ENCODE results near the gene KRT84.

Gene KRT84

DNA sequence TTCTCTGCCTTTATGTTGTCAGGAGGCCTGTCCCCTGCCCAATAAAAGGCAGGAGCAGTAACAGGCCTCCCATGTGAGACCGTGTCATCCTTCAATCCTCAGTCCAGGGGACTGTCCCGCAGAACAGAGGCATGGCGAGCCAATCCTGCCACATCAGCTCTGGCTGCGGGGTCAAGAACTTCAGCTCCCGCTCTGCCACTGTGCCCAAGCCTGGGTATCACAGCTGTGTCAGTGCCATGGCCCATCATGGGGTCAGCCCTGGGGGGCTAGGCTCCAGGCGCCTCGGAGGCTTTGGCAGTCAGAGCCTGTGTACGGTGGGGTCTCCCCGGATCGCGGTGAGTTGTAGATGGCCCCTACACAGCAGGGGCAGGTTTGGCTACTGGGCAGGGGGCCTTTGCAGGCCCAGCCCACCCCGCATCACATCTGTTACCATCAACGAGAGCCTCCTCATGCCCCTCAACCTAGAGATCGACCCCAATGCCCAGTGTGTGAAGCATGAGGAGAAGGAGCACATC lies 44.3 kb downstream of the KRT84 start:
- DNase-seq (ENCODE audit: low read depth) = no peak

DNA sequence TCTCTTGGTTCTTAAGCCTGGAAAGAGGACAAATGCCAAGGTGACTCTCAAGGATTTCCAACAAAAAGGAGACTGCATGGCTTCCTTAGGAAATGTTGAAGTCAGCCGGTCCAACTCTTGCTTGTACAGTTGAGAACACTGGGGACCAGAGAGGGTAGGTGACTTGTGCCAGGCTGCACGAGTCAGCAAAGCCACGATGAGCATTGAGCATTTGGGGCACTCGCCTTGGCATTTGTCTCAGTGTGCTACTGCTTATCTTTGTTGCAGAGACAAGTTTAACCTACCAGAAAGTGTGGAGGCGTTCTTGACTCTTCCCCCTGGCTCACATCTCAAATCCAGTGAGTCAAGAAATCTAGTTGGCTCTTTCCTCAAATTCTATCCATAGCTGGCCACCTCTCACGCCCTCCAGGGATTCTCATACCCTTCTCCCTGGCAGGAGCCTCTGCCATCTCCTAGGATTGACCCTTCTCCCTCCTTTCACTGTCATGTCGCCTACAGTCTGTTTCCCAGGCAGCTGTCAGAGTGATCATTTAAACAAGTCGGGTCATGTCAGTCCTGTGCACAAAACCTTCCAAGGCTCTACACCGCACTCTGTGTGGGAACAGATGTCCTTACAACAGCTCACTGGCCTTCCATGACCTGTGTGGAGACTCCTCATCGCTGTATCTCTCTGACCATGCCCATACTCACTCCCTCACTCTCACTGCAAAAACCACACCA lies 47.1 kb downstream of the KRT84 start:
- DNase-seq (ENCODE audit: low read depth) = no peak

DNA sequence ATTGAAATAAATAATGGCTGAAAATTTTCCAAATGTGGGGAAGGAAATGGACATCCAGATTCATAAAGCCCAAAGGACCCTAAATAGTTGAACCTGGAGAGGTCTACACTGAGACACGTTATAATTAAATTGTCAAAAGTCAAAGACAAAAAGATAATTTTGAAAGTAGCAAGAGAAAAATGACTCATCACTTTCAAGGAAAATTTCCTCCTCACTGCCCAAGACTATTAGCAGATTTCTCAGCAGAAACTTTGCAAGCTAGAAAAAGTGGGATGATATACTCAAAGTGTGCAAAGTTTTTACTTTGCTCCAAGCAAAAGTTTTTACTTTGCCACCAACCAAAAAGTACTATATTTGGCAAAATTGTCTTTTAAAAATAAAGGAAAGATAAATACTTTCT lies 48.4 kb downstream of the KRT84 start:
- no peak for DNase-seq (ENCODE audit: low read depth)

DNA sequence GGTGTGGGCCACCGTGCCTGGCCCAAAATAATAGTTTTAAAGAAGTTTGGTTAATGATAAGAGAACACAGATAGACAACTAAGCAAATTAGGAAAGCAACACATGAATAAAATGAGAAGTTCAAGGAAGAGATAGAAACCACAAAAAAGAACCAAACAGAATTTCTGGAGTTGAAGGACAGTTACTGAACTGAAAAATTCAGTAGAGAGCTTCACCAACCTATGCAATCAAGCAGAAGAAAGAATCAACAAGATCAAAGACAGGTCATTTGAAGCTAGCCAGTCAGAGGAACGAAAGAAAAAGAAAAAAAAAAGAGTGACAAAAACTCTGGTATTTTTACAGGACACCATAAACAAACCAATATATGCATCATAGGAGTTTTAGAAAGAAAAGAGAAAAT lies 48.8 kb downstream of the KRT84 start:
- no peak for DNase-seq (ENCODE audit: low read depth)

DNA sequence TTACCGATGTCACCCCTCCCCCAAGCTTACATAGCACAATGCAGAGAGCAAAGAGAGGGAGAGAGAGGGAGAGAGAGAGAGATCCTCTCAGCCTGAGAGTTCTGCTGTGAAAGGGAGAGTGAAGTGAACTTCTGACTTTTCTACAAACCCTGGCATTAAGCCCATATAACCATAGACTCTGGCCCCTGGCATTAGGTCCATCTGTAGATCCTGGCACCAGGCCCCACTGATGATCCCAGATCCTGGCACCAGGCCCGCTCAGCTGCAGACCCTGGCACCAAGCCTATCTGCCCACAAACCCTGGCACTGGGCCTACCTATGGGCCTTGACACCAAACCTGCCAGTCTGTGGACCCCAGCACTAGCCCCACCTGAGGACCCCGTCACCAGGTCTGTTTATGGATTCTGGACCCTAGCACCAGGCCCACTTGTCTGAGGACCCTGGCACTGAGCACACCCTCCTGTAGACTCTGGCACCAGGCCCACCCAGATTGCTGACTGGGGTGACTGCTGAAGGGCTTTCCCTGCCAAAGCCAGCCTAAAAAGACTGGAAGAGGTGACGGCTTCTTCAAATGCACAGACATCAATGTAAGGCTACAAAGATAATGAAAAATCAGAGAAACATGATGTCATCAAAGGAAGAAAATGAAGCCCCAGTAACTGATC lies 49.7 kb downstream of the KRT84 start:
- DNase-seq (ENCODE audit: low read depth) = no peak

DNA sequence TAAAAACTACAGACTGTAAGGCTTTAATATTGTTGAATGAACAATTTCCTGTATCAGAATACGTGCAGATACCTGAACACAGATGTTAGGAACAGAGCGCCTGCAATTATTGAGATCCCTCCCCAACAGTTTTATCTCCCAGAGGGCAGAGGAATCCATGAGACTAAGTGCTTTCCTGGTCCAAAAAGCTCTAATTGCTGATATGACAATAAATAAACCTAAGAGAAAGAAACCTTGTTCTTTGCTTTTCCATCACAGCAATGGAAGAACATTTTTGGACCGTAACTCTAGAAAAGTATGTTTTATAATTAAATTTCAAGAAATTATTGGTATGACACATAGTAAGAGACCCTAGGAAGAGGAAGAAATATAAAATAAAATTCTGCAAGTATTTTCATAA lies 51.3 kb downstream of the KRT84 start:
- DNase-seq (ENCODE audit: low read depth) = no peak

DNA sequence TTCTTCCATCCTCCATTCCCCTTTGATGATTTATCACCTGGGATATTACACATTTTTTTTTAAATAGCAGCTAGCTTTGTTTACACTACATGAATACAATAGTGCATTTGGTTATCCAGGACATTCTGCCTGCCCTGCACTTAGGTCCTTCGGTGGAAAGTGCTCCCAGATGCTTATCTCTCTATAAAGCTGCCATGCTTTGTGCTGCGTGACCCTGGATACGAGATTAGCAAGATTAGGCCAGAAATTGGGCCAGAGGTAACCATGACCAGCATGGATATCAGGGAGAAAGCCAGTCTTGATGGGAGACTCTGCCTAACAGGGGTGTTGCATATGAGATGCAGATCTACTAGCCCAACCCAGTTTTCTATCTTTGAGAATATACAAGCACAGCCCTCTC lies 52.1 kb downstream of the KRT84 start:
- DNase-seq (ENCODE audit: low read depth) = no peak

DNA sequence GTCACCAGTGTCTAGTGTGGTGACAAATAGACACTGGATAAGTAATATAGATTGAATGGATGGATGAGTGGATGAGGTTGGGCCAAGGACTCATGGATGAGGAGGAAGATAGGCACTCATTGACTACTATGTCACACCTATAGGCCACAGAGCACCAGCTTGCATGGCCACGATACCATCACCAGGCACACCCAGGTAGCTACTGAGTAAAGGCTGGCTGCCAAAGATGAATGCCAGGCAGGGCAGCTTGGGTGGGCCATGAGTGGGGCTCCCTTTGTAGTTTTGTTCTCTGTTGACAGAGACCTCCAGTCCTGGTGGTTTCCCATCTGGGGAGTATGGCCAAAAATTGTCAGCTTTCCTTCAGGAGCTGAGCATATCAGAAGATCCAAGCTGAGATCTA lies 53.1 kb downstream of the KRT84 start:
- no peak for DNase-seq (ENCODE audit: low read depth)

DNA sequence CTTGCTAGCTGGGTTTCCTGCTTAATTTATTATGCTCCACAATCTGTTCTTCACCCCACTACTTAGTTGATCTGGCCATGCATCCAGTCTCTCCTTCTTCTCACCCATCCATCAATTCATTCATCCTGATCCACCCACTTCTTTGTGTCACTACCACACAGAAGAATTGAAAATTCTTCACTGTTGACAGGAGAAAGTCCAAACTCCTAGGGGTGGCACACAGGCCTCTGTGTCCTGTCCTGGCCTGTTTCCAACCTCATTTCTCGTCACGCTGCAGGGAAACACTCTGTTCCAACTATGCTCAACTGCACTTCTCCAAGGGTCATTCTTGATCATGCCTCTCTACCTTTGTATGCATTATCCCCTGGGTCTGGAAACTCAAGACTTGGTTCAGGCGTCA lies 53.6 kb downstream of the KRT84 start:
- DNase-seq (ENCODE audit: low read depth) = no peak

DNA sequence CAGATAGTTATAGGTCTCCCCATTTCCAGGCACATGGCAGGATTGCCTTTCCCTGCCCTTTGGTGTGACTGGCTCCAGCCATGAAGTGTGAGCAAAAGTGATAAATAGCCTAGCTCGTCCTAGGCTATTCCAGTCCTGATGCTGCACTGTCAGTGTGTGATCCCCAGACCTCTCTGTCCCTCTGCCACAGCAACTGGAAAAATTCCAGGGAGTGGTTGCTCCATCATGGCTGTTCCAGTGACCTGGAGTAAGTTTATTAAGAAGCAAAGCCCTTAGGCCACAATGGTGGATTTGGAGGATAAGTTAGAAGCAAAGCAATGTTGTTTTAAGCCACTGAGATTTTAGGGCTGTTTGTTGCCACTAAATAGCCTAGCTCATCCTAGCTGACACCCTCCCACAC lies 54.4 kb downstream of the KRT84 start:
- DNase-seq (ENCODE audit: low read depth) = no peak

DNA sequence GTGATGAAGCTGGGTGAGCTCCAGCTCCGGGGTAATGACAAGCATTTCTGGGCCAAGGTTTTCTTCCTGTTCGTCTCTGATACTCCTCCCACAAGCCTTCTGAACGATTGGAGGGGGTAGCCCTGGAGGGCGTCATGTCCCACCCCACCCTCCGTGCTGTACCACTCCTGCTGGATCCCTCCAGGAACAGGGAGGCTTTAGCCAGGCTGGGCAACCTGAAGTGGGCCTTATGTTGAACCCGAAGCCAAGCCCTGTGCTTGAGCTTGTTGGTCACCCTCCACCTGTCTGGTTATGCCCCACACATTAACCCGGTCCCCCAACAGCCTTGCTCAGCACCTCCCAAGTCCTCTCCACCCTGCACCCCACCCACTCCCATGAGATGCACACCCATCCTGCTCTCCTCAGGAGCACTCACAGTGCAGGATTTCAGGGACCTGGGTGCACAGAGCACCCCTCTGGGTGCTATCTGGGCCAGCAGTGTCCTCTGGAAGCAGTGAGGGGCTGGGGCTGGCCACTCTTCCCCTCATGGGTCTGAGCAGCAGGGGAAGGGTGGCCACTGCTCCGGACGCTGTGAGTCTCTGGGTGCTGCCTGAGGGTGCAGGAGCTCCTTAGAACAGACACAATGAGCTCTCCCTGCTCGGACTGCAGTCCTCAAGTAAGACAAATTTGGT lies 57.5 kb downstream of the KRT84 start:
- DNase-seq (ENCODE audit: low read depth) = no peak
